Body of pancreas (tissue), 4 donors: ENCODE measurements around the gene PYCARD. TPM values are rescaled to one million over a fixed set of nuclear protein-coding genes. Genes with fewer than 3 reads are reported as not detected.
"Not testable (repeated sequence)": the region's sequence is repeated elsewhere in the genome, so short reads cannot be mapped to it uniquely, and the experiment has no call there.

Experiments
- ATAC-seq: fragments of 150-250 bp; one replicate; pipeline ENCODE4 v1.9.1; 2016
- DNase-seq, 4 donors: peaks; one replicate each; pipeline ENCODE4 v3.0.0-alpha.2; 2019
- H3K27ac ChIP-seq, 4 donors: fragments of 200-600 bp; sonication (generic); 1 replicate in 3 of 4; 2 replicates in 1 of 4; pipeline versions ENCODE4 v1.5.1 to v1.6.1; 2016 to 2019; ENCODE audit warnings: mild to moderate bottlenecking in 1 of 4, mixed read lengths in 1 of 4, moderate library complexity in 1 of 4
- H3K27me3 ChIP-seq, 2 donors: fragments of 200-600 bp; sonication (generic); one replicate each; pipeline ENCODE4 v1.6.0; 2016; ENCODE audit warnings: mild to moderate bottlenecking in 1 of 2
- H3K36me3 ChIP-seq, 2 donors: fragments of 200-600 bp; sonication (generic); replicated peaks in 1 of 2; 2 replicates each; pipeline ENCODE4 v1.5.1; 2016; ENCODE audit warnings: low read depth in 2 of 2; ENCODE audit not compliant: insufficient read depth in 1 of 2
- H3K4me1 ChIP-seq: fragments of 200-600 bp; sonication (generic); one replicate; pipeline ENCODE4 v1.6.0; 2016
- H3K4me3 ChIP-seq, 2 donors: fragments of 200-600 bp; sonication (generic); 1 replicate in 1 of 2; 2 replicates in 1 of 2; pipeline ENCODE4 v1.5.1; 2016 to 2019
- H3K9me3 ChIP-seq, 3 donors: fragments of 200-600 bp; sonication (generic); 1 replicate in 2 of 3; 2 replicates in 1 of 3; pipeline ENCODE4 v1.5.1; 2016
- CTCF ChIP-seq, 7 experiments: fragments of 450-650 bp in 4 of 7; fragments of 200-600 bp in 3 of 7; sonication (generic) in 3 of 7; IDR thresholded peaks; one replicate each; pipeline ENCODE4 v1.5.1; 2016 to 2019; ENCODE audit warnings: antibody characterized with exemption in 7 of 7
- POLR2A ChIP-seq, 3 donors: fragments of 450-650 bp; IDR thresholded peaks; one replicate each; pipeline ENCODE4 v1.6.1; 2016; ENCODE audit warnings: antibody characterized with exemption in 3 of 3, mild to moderate bottlenecking in 2 of 3
- WGBS, 2 donors: methylation state at CpG; one replicate each; pipeline ENCODE4 v1.1.5; 2017; 5-methylcytosine and 5-hydroxymethylcytosine counted together
- intact Hi-C: fragments of 100-400 bp; cut with DNase I; formaldehyde crosslinking; loops from one replicate; pipeline ENCODE4 v1.15.1; 2023
- total RNA-seq, 2 donors: library from RNA; depleted of rRNA; stranded (reverse); fragments of >200 nt; gene quantifications; one replicate each; pipeline ENCODE4 v1.1.0, GENCODE V29; 2016

Gene PYCARD
- total RNA-seq, 2 donors from 2014 or later: 12.7 to 13.8 TPM

GRCh38 chr16:31200821-31201568 lies 1.6 kb downstream of the PYCARD start:
- no peaks in the 10 kb centered on the region for H3K27me3 ChIP-seq
- 55 to 64% methylated on average over 7 to 8 of the region's 8 CpGs for WGBS, 2 donors
- TF ChIP-seq CTCF (IDR thresholded peaks at IDR 0.05): no peak
- no peak for TF ChIP-seq POLR2A (IDR thresholded peaks at IDR 0.05)
- H3K36me3 ChIP-seq: peaks cover 0 to 2% of the 10 kb centered on the region in 2 donors
- peaks cover 18% of the 10 kb centered on the region for H3K4me1 ChIP-seq
- DNase-seq: no peak
- no peak overlapping the region for H3K4me3 ChIP-seq
- ATAC-seq: no peak
- no peaks in the 10 kb centered on the region for H3K9me3 ChIP-seq
- H3K27ac ChIP-seq: no peak overlapping the region
- intact Hi-C loops: no loop called here

GRCh38 chr16:31200111-31200510 lies 2.4 kb downstream of the PYCARD start:
- WGBS, 2 donors: 93% methylated on average over 6 to 8 of the region's 8 CpGs
- DNase-seq, ATAC-seq, H3K27ac ChIP-seq, H3K4me3 ChIP-seq, H3K36me3 ChIP-seq, H3K9me3 ChIP-seq, H3K27me3 ChIP-seq, intact Hi-C loops: not testable (repeated sequence)
- peaks cover 18% of the 10 kb centered on the region for H3K4me1 ChIP-seq

DNA sequence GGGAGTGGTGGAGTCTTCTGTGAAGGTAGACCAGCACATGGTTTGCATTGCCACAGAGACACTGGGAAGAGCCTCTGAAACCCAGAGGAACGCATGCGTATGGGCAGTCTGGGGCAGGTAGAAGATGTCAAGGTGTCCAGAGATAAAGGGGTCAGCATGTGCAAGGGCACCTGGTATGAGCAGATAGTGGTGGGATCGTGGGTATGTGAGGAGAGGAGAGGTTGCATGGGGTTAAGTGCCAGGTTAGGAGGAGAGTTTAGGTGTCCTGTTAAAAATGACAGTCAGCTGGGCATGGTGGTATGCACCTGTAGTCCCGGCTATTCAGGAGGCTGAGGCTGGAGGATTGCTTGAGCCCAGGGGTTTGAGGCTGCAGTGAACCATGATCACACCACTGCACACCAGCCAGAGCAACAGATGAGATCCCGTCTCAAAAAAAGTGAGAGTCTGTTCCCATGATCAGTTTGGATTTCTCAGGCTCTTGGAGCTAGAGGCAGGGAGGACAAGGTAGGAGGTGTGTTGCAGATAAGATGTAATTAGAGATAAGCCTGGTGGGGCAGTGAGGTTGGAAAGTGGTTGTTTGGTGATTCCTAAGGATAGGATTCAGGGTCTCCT lies 3.0 kb downstream of the PYCARD start:
- no peak overlapping the region for H3K27ac ChIP-seq
- intact Hi-C loops: no loop called here
- peaks cover 0 to 7% of the 10 kb centered on the region in 2 donors for H3K36me3 ChIP-seq
- no peaks in the 10 kb centered on the region for H3K9me3 ChIP-seq
- TF ChIP-seq POLR2A (IDR thresholded peaks at IDR 0.05) (no peak), CTCF (IDR thresholded peaks at IDR 0.05) (no peak)
- DNase-seq: no peak
- H3K4me1 ChIP-seq: peaks cover 18% of the 10 kb centered on the region
- no peaks in the 10 kb centered on the region for H3K27me3 ChIP-seq
- no peak overlapping the region for H3K4me3 ChIP-seq
- no peak for ATAC-seq
- 84 to 88% methylated on average over 5 of the region's 5 CpGs for WGBS, 2 donors

DNA sequence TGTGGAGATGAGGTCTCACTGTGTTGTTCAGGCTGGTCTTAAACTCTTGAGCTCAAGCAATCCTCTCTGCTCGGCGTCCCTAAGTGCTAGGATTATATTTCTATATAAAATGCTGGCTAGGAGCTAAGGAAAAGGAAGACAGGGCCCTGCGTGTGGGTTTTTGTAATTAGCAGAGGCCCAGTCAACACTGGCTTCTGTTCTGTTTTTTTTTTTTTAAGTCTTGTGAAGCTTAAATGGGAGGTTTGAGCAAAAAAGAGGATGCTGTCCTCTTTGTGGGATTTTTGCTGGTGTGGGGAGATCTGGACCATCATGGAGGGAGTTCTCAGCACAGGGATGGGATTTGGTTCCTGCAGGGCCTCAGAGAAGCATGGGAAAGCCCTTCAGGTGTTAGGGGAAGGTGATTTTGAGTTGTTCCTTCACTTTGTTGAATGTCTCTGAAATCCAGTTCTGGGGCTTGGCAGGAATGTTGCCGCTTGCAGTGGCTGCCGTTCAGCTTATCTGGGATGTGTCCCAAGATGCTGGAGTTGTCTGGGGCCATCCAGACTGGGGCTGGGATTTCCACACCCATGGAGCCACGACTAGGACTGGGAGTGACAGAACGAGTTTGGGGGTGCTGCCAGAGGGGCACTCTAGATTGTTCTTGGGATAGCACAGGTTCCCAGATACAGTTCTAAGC lies 4.2 kb downstream of the PYCARD start:
- no peak for DNase-seq
- Histone ChIP-seq H3K36me3 (peaks cover 0 to 13% of the 10 kb centered on the region in 2 donors), H3K27ac (no peak overlapping the region), H3K9me3 (no peaks in the 10 kb centered on the region), H3K27me3 (no peaks in the 10 kb centered on the region), H3K4me3 (no peak overlapping the region), H3K4me1 (peaks cover 18% of the 10 kb centered on the region)
- ATAC-seq: no peak
- 71 to 86% methylated on average over 7 of the region's 7 CpGs for WGBS, 2 donors
- no peak for TF ChIP-seq POLR2A (IDR thresholded peaks at IDR 0.05)
- TF ChIP-seq CTCF (IDR thresholded peaks at IDR 0.05): no peak
- intact Hi-C loops: no loop called here

GRCh38 chr16:31196324-31197088 lies 6.1 kb downstream of the PYCARD start:
- Histone ChIP-seq H3K36me3 (peaks cover 0 to 28% of the 10 kb centered on the region in 2 donors), H3K4me3 (no peak overlapping the region), H3K9me3 (no peaks in the 10 kb centered on the region), H3K27me3 (no peaks in the 10 kb centered on the region), H3K4me1 (peaks cover 4% of the 10 kb centered on the region), H3K27ac (no peak overlapping the region)
- ATAC-seq (no peak), DNase-seq (no peak)
- intact Hi-C loops: no loop called here
- WGBS, 2 donors: 89 to 94% methylated on average over 15 to 16 of the region's 17 CpGs
- no peak for TF ChIP-seq CTCF (IDR thresholded peaks at IDR 0.05)
- TF ChIP-seq POLR2A (IDR thresholded peaks at IDR 0.05): no peak

- H3K27me3 ChIP-seq, H3K27ac ChIP-seq, DNase-seq, H3K9me3 ChIP-seq, H3K4me3 ChIP-seq, ATAC-seq, H3K4me1 ChIP-seq, intact Hi-C loops: not testable (repeated sequence)
- WGBS, 2 donors: 92% methylated on average over 11 of the region's 11 CpGs
- H3K36me3 ChIP-seq: peaks cover 0 to 33% of the 10 kb centered on the region in 2 donors
Measured at GRCh38 chr16:31195861-31196260, 6.7 kb downstream of the PYCARD start.
